Raji (cell line): ENCODE data around the gene SDF2L1.

Experiments
- POLR2A ChIP-seq: IDR thresholded peaks from 2 replicates; pipeline ENCODE4 v1.6.1; 2011; ENCODE audit warnings: low read depth, low read length, control low read depth; ENCODE audit not compliant: insufficient read depth

SDF2L1 gene, protein sequence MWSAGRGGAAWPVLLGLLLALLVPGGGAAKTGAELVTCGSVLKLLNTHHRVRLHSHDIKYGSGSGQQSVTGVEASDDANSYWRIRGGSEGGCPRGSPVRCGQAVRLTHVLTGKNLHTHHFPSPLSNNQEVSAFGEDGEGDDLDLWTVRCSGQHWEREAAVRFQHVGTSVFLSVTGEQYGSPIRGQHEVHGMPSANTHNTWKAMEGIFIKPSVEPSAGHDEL

DNA sequence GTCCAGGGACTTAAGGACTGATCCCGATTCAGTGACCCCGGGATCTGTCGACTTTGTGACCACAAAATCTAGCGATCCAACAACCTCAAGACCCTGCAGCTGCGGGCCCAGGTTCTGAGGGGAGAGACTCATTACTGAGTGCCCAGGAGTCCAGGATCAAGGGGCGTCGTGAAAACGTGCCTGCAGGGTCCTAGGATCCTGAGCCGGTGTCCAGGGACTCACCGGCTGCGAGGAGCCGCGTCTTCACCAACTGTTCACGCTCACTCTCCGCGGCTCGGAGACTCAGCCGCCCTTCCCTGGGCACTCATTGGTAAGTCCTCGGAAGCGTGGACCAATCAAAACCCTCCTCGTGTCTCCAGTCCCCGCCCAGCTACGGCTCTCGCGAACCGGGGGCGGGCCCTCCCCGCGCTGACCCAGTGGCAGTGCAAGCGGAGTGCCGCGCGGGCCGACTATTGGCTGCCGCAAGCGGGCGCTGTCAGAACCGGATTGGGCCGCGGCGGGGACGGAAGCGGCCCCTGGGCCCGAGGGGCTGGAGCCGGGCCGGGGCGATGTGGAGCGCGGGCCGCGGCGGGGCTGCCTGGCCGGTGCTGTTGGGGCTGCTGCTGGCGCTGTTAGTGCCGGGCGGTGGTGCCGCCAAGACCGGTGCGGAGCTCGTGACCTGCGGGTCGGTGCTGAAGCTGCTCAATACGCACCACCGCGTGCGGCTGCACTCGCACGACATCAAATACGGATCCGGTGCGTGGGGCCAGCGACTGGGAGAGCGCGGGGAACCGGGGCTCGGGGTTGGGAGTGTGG lies at the start of gene SDF2L1:
SDF2L1 (plus strand) TSS at position 514 of the 795 bp plus-strand sequence; CDS start at position 549, 35 bp downstream.
- peak; percentile 94 for TF ChIP-seq POLR2A

DNA sequence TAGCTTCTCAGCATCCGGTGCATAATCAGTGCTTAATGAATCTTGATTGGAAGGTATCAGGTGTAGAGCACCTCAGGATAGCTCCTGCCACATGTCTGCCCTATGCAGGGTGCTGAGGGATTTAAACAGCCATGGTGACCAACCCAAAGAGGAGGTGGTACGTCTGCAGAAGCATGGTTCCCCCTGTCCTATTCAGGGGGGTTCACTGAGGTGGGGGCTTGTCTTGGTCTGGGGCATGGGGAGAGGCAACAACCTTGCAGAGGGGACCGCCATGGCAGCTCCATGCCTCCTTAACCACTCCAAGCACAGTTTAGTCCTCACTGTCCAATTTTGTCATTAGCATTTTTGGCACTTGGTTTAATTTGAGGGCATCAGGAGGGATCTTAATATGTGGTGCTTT lies 49.7 kb upstream of the SDF2L1 start:
- no peak for TF ChIP-seq POLR2A

DNA sequence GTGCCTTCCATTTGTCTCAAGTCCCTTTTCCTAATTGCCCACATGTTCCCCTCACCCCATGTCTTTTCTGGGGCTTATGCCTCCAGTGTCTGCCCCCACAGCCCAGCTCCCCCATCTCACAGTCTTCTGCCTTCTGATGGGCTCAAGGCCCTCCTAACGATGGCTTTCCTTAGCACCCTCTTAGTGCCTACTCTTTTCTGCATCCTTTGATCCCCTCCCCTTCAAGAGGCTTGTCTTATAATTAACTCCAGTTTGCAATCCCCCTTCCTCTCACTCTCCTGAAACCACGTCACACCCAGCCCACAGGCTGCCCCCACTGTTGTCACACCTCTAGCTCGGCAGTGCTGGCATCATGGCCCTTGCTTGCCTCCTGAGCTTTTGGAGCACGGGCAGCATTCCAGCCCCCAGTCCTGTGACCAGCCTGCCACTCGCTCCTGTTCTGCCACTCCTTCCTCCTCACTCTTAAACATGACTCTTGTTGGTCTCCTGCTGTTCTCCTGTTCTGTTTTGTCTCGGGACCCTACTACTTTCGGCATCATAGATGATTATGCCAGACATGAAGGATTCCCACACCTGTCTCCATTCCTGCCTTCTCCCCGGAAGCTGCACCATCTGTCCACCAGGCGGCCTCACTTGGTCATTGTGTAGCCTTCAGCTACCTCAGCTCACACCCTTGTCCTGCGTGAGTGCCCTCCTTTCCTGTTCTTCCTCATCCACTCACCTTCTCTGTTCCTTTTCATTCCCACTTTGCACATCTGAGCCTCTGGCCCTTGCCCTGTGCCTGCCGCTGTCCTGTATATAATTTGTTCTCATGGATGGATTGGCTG lies 48.5 kb upstream of the SDF2L1 start:
- no peak for TF ChIP-seq POLR2A

DNA sequence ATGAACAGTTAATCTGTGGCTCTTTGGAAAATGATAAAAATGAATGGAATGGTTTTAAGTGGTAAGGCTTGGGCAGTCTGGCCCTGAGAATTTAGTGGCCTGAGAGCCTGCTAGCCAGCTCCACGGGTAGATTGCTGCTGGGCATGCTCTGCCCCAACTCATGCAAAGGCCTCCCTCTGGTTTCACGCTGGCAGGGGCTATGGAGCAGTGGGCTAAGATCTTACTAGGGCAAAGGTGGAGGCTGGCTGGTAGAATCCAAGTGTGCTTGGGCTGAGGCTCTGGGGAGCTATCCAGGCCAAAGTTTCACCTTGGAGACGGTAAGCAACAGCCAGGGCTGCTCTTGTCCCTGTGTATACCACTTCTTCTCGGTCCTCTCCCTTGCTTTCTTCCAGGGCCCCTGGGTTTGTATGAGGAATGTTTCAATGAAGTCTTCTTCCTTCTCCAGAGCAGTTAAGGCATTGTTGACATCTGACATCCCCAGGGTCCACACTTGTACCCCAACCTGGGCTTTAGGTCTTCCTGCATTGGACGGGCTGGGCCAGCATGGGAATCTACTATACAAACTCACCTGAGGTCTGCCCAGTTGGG lies 47.1 kb upstream of the SDF2L1 start:
- no peak for TF ChIP-seq POLR2A

DNA sequence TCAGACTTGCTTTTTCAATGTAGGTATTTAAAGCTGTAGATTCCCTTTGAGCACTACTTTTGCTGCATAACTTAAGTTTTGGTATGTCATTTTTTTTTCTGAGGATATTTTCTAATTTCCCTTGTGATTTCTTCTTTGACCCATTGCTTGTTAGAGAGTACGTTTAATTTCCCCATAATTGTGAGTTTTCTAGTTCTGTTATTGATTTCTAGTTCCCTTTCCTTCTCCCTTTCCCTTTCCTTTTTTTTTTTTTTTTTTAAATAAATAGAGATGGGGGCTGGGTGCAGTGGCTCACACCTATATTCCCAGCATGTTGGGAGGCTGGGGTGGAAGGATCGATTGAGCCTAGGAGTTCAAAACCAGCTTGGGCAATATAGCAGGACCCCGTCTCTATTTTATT lies 43.8 kb upstream of the SDF2L1 start:
- TF ChIP-seq POLR2A = no peak

DNA sequence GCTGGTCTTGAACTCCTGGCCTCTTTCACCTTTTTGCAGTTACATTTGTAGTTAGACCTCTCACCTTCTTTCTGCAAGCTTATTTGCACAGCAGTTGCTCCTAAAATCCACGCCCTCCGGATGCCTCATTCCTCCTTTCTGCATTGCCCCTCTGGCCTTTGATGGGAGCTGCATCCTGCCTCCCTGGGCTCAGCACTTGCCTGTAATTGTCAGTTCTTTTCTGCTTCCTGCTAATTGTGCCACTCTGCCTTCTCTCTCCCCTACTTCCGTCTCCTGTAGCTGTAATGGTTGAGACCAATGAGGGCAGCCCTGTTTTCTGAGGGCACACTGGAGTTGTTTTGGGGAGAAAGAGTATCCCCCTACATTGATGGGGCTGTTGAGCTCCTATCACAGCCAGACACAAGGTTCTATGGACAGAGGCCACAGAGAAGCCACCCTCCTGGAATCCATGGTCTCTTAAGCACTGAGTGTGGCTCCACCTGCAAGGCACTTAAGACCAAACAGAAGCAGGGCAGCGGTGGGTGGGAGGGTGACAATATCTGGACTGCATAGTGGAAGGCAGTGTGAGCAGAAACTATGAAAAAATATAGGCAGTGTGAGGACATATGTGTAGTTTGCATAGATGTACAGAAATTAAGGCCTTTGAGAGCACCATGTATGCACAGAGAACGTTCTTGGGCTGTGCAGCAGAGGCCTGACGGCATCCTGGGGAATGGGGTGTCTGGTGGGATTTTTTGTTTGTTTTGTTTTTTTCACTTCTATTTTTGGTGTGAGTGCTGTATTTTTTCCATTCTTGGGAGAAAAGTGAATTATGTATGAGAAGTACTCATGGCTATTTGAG lies 42.8 kb upstream of the SDF2L1 start:
- no peak for TF ChIP-seq POLR2A

DNA sequence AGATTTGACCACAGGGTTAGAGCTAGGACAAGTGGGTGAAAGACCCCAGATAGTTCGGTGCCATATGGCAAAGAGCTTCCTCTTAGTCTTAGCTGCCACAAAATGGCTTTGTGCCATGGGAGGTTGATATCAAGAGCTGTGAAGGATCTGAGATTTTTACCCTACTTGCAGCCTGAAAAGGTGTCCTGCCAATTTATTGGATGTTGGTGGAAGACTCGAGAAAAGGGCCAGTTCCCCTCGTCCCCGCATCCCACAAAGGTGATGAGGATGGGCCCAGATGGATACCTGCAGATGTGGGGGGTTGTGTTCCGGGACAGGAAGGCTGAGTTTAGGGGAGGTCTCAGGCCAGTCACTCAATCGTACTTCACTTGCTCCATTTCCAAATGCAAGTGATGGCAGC lies 39.5 kb upstream of the SDF2L1 start:
- TF ChIP-seq POLR2A = no peak

DNA sequence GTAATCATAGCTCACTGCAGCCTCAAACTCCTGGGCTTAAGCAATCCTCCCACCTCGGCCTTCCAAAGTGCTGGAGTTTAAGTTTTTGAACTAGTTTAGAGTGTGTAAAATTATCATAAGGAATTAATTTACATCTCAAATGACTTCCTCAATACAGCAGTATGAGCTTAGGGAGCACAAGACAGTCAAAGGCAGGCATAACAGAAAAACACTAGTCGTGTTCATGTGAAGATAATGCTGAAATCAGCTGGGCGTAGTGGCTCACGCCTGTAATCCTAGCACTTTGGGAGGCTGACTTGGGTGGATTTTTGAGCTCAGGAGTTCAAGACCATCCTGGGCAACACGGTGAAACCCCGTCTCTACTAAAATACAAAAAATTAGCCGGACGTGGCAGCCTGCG lies 38.1 kb upstream of the SDF2L1 start:
- TF ChIP-seq POLR2A = no peak

DNA sequence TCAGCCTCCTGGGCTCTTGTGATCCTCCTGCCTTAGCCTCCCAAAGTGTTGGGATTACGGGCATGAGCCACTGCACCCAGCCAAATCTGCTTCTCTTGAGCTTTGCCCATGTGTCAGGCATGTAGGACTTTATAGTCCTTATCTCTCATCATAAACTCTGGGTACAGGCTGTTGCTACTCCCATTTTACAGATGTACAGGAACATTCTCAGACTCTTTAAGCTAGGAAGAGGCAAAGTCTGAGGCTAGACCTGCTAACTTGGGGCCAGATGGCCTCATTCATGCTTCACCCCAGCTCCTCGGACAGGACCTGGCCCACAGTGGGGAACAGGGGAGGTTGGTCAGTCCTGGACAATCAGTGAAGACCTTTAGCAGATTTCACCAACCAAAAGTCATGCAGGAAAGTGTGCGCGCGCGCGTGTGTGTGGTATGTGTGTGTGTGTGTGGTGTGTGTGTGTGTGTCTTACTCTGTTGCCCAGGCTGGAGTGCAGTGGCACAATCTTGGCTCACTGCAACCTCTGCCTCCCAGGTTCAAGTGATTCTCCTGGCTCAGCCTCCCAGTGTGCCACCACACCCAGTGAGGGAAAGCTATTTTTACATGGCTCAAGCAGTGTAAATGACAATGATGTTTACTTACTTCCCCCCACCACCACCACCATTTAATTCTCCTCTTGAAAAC lies 36.1 kb upstream of the SDF2L1 start:
- TF ChIP-seq POLR2A = no peak

DNA sequence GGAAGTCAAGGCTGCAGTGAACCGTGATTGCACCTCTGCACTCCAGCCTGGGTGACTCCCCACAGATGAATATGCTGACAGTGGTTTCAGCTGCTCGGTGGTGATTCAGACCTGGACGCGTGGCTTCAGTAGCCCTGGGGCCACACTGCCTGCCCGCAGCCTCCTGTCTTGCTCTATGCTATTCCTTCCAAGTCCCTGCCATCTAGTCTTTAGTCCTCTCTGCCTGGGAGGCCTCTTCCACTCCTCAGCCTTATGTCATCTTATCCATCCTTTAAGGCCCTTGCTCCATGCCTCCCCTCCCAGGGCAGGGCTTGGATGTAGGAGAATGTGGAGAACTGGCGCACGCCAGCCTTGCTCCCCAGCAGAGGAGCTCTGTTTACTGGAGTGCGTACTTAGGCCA lies 35.3 kb upstream of the SDF2L1 start:
- no peak for TF ChIP-seq POLR2A

DNA sequence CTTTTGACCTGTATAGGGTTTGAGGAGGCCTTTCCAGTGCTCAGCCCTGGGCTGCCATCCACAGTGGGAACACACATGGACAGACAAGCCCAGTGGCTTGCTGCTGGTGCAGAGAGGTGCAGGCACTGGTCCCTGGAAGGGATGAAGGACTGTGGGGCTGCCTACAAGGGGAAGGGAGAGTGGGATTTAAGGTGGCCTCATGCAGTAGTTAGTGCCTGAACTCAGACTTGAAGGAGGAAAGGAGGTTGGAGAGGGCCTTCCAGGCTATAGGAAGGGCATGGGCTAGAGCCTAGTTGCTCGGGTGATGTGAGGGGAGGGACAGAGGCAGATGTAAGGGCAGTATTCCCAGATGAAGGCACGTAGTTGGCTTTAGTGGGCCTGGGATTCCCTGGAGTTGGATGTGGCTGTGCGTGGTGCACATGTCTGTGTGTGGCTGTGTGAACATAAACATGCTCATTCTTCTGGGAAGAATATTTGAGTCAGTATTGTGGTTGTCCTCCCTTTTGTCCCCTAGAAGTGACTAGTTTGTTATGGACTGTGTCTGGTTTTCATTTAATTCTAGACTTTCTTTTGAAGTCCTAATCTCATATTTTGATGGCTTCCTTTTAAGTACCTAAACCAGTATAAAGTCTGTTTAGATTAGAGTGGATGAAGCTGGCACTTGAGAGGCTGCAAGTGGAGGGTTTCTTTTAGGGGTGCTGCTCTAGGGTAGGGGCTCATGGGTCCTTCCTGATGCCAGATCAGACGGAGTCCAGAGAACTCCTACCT lies 30.7 kb upstream of the SDF2L1 start:
- TF ChIP-seq POLR2A = no peak

DNA sequence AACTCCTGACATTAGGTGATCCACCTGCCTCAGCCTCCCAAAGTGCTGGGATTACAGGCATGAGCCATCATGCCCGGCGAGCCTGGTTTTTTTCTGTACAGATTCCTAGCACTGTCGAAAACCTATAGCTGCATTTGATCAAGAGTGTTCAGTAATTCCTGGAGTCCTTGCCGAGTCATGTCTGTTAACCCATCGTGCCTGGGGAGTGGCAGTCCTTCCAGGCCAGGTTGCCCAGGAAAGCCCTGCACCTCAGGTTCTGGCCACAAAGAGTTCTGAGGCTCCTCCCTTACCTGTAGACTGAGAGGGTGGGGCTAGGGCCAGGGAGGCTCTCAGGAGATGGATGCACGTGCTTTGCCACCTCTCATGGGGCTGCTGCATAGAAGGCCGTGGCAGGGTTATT lies 29.2 kb upstream of the SDF2L1 start:
- TF ChIP-seq POLR2A = no peak

DNA sequence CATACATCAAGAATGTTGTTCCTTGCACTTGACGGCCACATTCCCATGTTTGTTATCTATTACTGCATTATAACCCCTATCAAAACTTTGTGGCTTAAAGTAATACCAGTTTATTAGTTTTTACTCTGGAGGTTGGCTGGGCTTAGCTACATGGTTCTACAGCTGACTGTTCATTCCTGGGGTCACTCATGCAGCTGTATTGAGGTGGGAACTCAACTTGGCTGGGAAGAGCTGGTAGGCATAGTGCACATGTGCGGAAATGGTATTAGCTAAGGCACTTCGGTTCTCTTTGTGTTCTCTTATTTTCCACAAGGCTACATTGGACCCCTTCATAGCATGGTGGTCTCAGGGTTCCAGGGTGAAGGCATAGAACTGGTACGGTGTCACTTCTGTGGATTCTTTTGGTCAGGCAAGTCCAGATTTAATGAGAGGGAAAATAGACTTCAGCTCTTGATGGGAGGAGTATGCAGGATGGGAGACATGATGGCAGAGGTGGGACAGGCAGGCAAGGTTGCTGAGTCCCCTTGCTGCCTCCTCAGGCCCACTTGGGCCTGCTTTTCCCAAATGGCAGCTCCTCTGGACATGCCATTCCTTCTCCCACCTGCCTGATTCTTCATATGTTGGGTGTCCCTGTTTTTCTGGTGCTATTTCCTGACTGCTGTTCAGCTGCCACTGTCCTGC lies 28.4 kb upstream of the SDF2L1 start:
- no peak for TF ChIP-seq POLR2A
